Measurements from ENCODE around the gene SP1. TPM values are rescaled to one million over a fixed set of nuclear protein-coding genes. Genes with fewer than 3 reads are reported as not detected.
A peak's percentile ranks its signal among the peaks of the same experiment; 100 is the strongest.

Gene SP1
- total RNA-seq, 3 donors from 2014 or later (not counting 1 experiment from before 2014, with no cell fraction given), result 84.6 to 96.3 (median 88.5) TPM

GRCh38 chr12:53464685-53465418 is 84.9 kb downstream of the SP1 start:
- Histone ChIP-seq H3K4me1 (ENCODE audit: control insufficient read depth, insufficient read depth, low read length) (no peaks in the 10 kb centered on the region), H3K36me3 (ENCODE audit: control insufficient read depth, insufficient read depth, low read length) (peaks cover 97% of the 10 kb centered on the region), H3K9me3 (ENCODE audit: control insufficient read depth, insufficient read depth, low read length) (no peaks in the 10 kb centered on the region), H3K27me3 (ENCODE audit: control insufficient read depth, insufficient read depth, low read length) (no peaks in the 10 kb centered on the region), H3K27ac (ENCODE audit: low read length) (no peak overlapping the region), H3K4me3 (ENCODE audit: low read length) (no peak overlapping the region)
- intact Hi-C loops (cut with micrococcal nuclease), result no loop called here
- ATAC-seq (peak in 1 of 3 donors; percentile 13), DNase-seq (no peak)
- TF ChIP-seq, protein P1, sequence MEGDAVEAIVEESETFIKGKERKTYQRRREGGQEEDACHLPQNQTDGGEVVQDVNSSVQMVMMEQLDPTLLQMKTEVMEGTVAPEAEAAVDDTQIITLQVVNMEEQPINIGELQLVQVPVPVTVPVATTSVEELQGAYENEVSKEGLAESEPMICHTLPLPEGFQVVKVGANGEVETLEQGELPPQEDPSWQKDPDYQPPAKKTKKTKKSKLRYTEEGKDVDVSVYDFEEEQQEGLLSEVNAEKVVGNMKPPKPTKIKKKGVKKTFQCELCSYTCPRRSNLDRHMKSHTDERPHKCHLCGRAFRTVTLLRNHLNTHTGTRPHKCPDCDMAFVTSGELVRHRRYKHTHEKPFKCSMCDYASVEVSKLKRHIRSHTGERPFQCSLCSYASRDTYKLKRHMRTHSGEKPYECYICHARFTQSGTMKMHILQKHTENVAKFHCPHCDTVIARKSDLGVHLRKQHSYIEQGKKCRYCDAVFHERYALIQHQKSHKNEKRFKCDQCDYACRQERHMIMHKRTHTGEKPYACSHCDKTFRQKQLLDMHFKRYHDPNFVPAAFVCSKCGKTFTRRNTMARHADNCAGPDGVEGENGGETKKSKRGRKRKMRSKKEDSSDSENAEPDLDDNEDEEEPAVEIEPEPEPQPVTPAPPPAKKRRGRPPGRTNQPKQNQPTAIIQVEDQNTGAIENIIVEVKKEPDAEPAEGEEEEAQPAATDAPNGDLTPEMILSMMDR (IDR thresholded peaks at IDR 0.05), result no peak
- Mint-ChIP-seq H3K9me3 (no peaks in the 10 kb centered on the region), H3K27ac (peak overlapping the region; percentile 31 to 64), H3K4me1 (peaks cover 37 to 41% of the 10 kb centered on the region in 2 donors), H3K27me3 (ENCODE audit: low read depth in 2 of 2) (no peaks in the 10 kb centered on the region), H3K4me3 (no peak overlapping the region), H3K36me3 (peaks cover 48% of the 10 kb centered on the region)
- WGBS (ENCODE audit: insufficient coverage), result 97% methylated on average over 10 of the region's 11 CpGs

- Histone ChIP-seq H3K4me3 (ENCODE audit: low read length) (no peak overlapping the region), H3K4me1 (ENCODE audit: control insufficient read depth, insufficient read depth, low read length) (no peaks in the 10 kb centered on the region), H3K9me3 (ENCODE audit: control insufficient read depth, insufficient read depth, low read length) (no peaks in the 10 kb centered on the region), H3K27me3 (ENCODE audit: control insufficient read depth, insufficient read depth, low read length) (no peaks in the 10 kb centered on the region), H3K36me3 (ENCODE audit: control insufficient read depth, insufficient read depth, low read length) (peaks cover 97% of the 10 kb centered on the region), H3K27ac (ENCODE audit: low read length) (no peak overlapping the region)
- peaks cover 31 to 35% of the 10 kb centered on the region in 2 donors for H3K4me1 Mint-ChIP-seq
- DNase-seq, result no peak
- WGBS (ENCODE audit: insufficient coverage), result 91% methylated on average over 2 of the region's 2 CpGs
- H3K36me3 Mint-ChIP-seq, result peaks cover 41% of the 10 kb centered on the region
- no peak for ATAC-seq
- TF ChIP-seq, protein P1 (IDR thresholded peaks at IDR 0.05), result no peak
- H3K4me3 Mint-ChIP-seq, result no peak overlapping the region
- H3K27me3 Mint-ChIP-seq (ENCODE audit: low read depth in 2 of 2), result no peaks in the 10 kb centered on the region
- H3K9me3 Mint-ChIP-seq, result no peaks in the 10 kb centered on the region
- H3K27ac Mint-ChIP-seq, result peak overlapping the region; percentile 48 to 64
- intact Hi-C loops (cut with micrococcal nuclease), result no loop called here
These were observed 85.7 kb downstream of the SP1 start for GRCh38 chr12:53465679-53466078.

Other genes with a start within 250 kb of the SP1 start
- gene ZNF740, start 199.5 kb upstream of the SP1 start, total RNA-seq, result 10 to 100 TPM; 37.1 to 65.9 (median 45.3) TPM
- gene CSAD, start 199.3 kb upstream of the SP1 start, total RNA-seq, result 10 to 100 TPM; 50.8 to 54.4 (median 53.0) TPM
- 100 to 1,000 TPM; 329 to 441 (median 439) TPM for gene ITGB7, start 172.9 kb upstream of the SP1 start, total RNA-seq
- 10 to 100 TPM; 24.0 to 30.6 (median 27.5) TPM for gene RARG, start 148.0 kb upstream of the SP1 start, total RNA-seq
- gene ESPL1, start 111.9 kb upstream of the SP1 start, total RNA-seq, result 1 to 10 TPM; 1.9 to 5.8 (median 3.1) TPM
- 100 to 1,000 TPM; 365 to 450 (median 439) TPM for gene PFDN5, start 84.6 kb upstream of the SP1 start, total RNA-seq
- 10 to 100 TPM; 22.8 to 30.6 (median 28.1) TPM for gene MYG1, start 80.5 kb upstream of the SP1 start, total RNA-seq
- gene AAAS, start 58.6 kb upstream of the SP1 start, total RNA-seq, result 10 to 100 TPM; 34.3 to 50.4 (median 45.0) TPM
- under 1 TPM in 1 of 3 donors, not detected in 2; 0.07 TPM for gene SP7, start 43.8 kb upstream of the SP1 start, total RNA-seq
- not detected for gene AMHR2, start 43.7 kb downstream of the SP1 start, total RNA-seq
- 100 to 1,000 TPM; 214 to 233 (median 231) TPM for gene PRR13, start 61.6 kb downstream of the SP1 start, total RNA-seq
- gene PCBP2, start 71.9 kb downstream of the SP1 start, total RNA-seq, result 1,000 to 10,000 TPM in 1 of 3 donors, 100 to 1,000 TPM in 2; 910 to 1,083 (median 943) TPM
- 10 to 100 TPM; 15.3 to 21.8 (median 21.8) TPM for gene MAP3K12, start 119.3 kb downstream of the SP1 start, total RNA-seq
- gene TARBP2, start 121.1 kb downstream of the SP1 start, total RNA-seq, result 10 to 100 TPM; 23.8 to 35.1 (median 33.7) TPM
- gene NPFF, start 127.3 kb downstream of the SP1 start, total RNA-seq, result not detected
- 10 to 100 TPM; 32.3 to 42.3 (median 34.9) TPM for gene ATF7, start 246.2 kb downstream of the SP1 start, total RNA-seq

Data from natural killer cell (primary cell).